Panc1 (cell line): ENCODE data around the gene FARS2.

Experiments
- POLR2AphosphoS5 ChIP-seq: IDR thresholded peaks from 2 replicates; pipeline ENCODE4 v1.6.1; 2012; ENCODE audit warnings: mild to moderate bottlenecking, low read depth, low read length, moderate library complexity
- TF ChIP-seq, protein P1 (sequence below): fragments of 450-650 bp; IDR thresholded peaks from 2 replicates; pipeline ENCODE4 v1.5.1; 2017; ENCODE audit warnings: mild to moderate bottlenecking

DNA sequence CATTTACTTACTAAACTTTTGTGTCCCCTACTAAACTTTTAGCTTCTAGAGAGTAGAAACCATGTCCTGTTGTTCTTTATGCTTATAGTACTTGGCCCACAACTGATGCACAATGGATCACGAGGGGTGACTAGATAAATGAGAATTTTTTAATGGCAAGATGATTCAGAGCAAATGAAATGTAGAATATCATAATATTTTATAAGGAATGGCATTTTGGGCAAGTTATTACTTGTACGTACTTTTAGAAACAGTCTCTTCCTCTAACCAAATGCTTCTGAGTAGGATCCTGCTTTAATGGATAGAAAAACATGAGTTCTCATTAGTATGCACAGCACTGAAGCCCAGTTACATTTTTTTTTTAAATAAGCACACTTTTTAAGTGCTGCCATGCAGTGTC lies 409.1 kb downstream of the FARS2 start:
- no peak for TF ChIP-seq POLR2AphosphoS5
- TF ChIP-seq, protein P1, sequence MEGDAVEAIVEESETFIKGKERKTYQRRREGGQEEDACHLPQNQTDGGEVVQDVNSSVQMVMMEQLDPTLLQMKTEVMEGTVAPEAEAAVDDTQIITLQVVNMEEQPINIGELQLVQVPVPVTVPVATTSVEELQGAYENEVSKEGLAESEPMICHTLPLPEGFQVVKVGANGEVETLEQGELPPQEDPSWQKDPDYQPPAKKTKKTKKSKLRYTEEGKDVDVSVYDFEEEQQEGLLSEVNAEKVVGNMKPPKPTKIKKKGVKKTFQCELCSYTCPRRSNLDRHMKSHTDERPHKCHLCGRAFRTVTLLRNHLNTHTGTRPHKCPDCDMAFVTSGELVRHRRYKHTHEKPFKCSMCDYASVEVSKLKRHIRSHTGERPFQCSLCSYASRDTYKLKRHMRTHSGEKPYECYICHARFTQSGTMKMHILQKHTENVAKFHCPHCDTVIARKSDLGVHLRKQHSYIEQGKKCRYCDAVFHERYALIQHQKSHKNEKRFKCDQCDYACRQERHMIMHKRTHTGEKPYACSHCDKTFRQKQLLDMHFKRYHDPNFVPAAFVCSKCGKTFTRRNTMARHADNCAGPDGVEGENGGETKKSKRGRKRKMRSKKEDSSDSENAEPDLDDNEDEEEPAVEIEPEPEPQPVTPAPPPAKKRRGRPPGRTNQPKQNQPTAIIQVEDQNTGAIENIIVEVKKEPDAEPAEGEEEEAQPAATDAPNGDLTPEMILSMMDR = no peak
